Stimulated activated CD8-positive, alpha-beta memory T cell treated with anti-CD3 and anti-CD28 coated beads, Interleukin-4, amount 100 ng/mL, for 4 hours (primary cell): ENCODE data around the gene MBTPS1.

Source experiments
- DNase-seq, 2 donors: peaks; one replicate each; pipeline ENCODE4 v3.0.0-alpha.2; 2020; ENCODE audit warnings: low read depth in 2 of 2, low spot score in 1 of 2

Gene MBTPS1

GRCh38 chr16:84080378-84080777 lies 36.4 kb downstream of the MBTPS1 start:
- no peak for DNase-seq

- no peak for DNase-seq
Observed at GRCh38 chr16:84079664-84080063, 37.1 kb downstream of the MBTPS1 start.

GRCh38 chr16:84075376-84075775 lies 41.4 kb downstream of the MBTPS1 start:
- DNase-seq = no peak

- DNase-seq = no peak
Observed at GRCh38 chr16:84074721-84075120, 42.0 kb downstream of the MBTPS1 start.

- no peak for DNase-seq
Observed at GRCh38 chr16:84072014-84072413, 44.7 kb downstream of the MBTPS1 start.

- DNase-seq = no peak
Observed at GRCh38 chr16:84071121-84071520, 45.6 kb downstream of the MBTPS1 start.

GRCh38 chr16:84069540-84069939 lies 47.2 kb downstream of the MBTPS1 start:
- DNase-seq = no peak

GRCh38 chr16:84068783-84069462 lies 47.8 kb downstream of the MBTPS1 start:
- no peak for DNase-seq

GRCh38 chr16:84068041-84068440 lies 48.7 kb downstream of the MBTPS1 start:
- no peak for DNase-seq

- DNase-seq = no peak
Observed at GRCh38 chr16:84067640-84068039, 49.1 kb downstream of the MBTPS1 start.

GRCh38 chr16:84065536-84066132 lies 51.1 kb downstream of the MBTPS1 start:
- no peak for DNase-seq

- no peak for DNase-seq
Observed at GRCh38 chr16:84063980-84064379, 52.8 kb downstream of the MBTPS1 start.

- peak in 1 of 2 donors; percentile 29 for DNase-seq
Observed at GRCh38 chr16:84062734-84063640, 53.8 kb downstream of the MBTPS1 start.

GRCh38 chr16:84061236-84061819 lies 55.4 kb downstream of the MBTPS1 start:
- DNase-seq = no peak

GRCh38 chr16:84059946-84060901 lies 56.5 kb downstream of the MBTPS1 start:
- no peak for DNase-seq

GRCh38 chr16:84059111-84059510 lies 57.6 kb downstream of the MBTPS1 start:
- no peak for DNase-seq

GRCh38 chr16:84058664-84059063 lies 58.1 kb downstream of the MBTPS1 start:
- DNase-seq = no peak

- no peak for DNase-seq
Observed at GRCh38 chr16:84058211-84058610, 58.5 kb downstream of the MBTPS1 start.

GRCh38 chr16:84056933-84057332 lies 59.8 kb downstream of the MBTPS1 start:
- DNase-seq = no peak

- DNase-seq = no peak
Observed at GRCh38 chr16:84055801-84056634, 60.7 kb downstream of the MBTPS1 start.
